Activated CD4-positive, alpha-beta T cell treated with anti-CD3 and anti-CD28 coated beads, Interleukin-2, amount 10 ng/mL, durations not matched to agents 24 days and 14 days (primary cell): ENCODE measurements around the gene EMID1. TPM values are rescaled to one million over a fixed set of nuclear protein-coding genes. Genes with fewer than 3 reads are reported as not detected.
"Not testable (repeated sequence)": the region's sequence is repeated elsewhere in the genome, so short reads cannot be mapped to it uniquely, and the experiment has no call there.

Source experiments
- DNase-seq: peaks from one replicate; pipeline ENCODE4 v3.0.0; 2022
- H3K27ac Mint-ChIP-seq: one replicate; pipeline ENCODE4 v1.8.0; 2022; ENCODE audit warnings: mild to moderate bottlenecking, mixed read lengths
- H3K27me3 Mint-ChIP-seq: one replicate; pipeline ENCODE4 v1.8.0; 2022; ENCODE audit warnings: mixed read lengths
- H3K36me3 Mint-ChIP-seq: one replicate; pipeline ENCODE4 v1.8.0; 2022; ENCODE audit warnings: low read depth, mild to moderate bottlenecking, mixed read lengths
- H3K4me1 Mint-ChIP-seq: one replicate; pipeline ENCODE4 v1.8.0; 2021; ENCODE audit warnings: mixed read lengths
- H3K4me3 Mint-ChIP-seq: one replicate; pipeline ENCODE4 v1.8.0; 2022; ENCODE audit warnings: mild to moderate bottlenecking, moderate library complexity, mixed read lengths
- H3K9me3 Mint-ChIP-seq: one replicate; pipeline ENCODE4 v1.8.0; 2021; ENCODE audit warnings: mixed read lengths
- intact Hi-C: fragments of 100-400 bp; cut with micrococcal nuclease; formaldehyde crosslinking; loops from one replicate; pipeline ENCODE4 v1.15.1; 2023
- total RNA-seq: library from RNA; stranded (reverse); gene quantifications from 2 replicates; pipeline ENCODE4 v1.2.3, GENCODE V29; 2022

The EMID1 gene
- total RNA-seq, 1 donor from 2014 or later: not detected

- Mint-ChIP-seq H3K9me3 (no peaks in the 10 kb centered on the region), H3K27me3 (peaks cover 32% of the 10 kb centered on the region), H3K27ac (no peak overlapping the region)
These were observed 5.4 kb downstream of the EMID1 start for GRCh38 chr22:29211066-29211465.

GRCh38 chr22:29211466-29211865, 5.8 kb downstream of the EMID1 start:
- Mint-ChIP-seq H3K36me3 (no peaks in the 10 kb centered on the region), H3K4me3 (no peak overlapping the region), H3K27ac (no peak overlapping the region), H3K27me3 (peaks cover 29% of the 10 kb centered on the region), H3K9me3 (no peaks in the 10 kb centered on the region), H3K4me1 (peaks cover under 1% of the 10 kb centered on the region)
- no peak for DNase-seq
- intact Hi-C loops: no loop called here

More at GRCh38 chr22:29211066-29211465, 5.4 kb downstream of the EMID1 start:
- Mint-ChIP-seq H3K4me3 (no peak overlapping the region), H3K4me1 (peaks cover 3% of the 10 kb centered on the region), H3K36me3 (no peaks in the 10 kb centered on the region)
- intact Hi-C loops: no loop called here
- DNase-seq: no peak

- H3K4me1 Mint-ChIP-seq: no peaks in the 10 kb centered on the region
- H3K27ac Mint-ChIP-seq: no peak overlapping the region
- H3K36me3 Mint-ChIP-seq: no peaks in the 10 kb centered on the region
- H3K9me3 Mint-ChIP-seq: no peaks in the 10 kb centered on the region
- no peak overlapping the region for H3K4me3 Mint-ChIP-seq
- intact Hi-C loops: no loop called here
- no peak for DNase-seq
- H3K27me3 Mint-ChIP-seq: peaks cover 16% of the 10 kb centered on the region
These were observed 7.0 kb downstream of the EMID1 start for GRCh38 chr22:29212743-29213142.

- H3K4me3 Mint-ChIP-seq: no peak overlapping the region
- H3K4me1 Mint-ChIP-seq: no peaks in the 10 kb centered on the region
- H3K27me3 Mint-ChIP-seq: peaks cover 11% of the 10 kb centered on the region
- H3K36me3 Mint-ChIP-seq: no peaks in the 10 kb centered on the region
- H3K9me3 Mint-ChIP-seq: no peaks in the 10 kb centered on the region
- H3K27ac Mint-ChIP-seq: no peak overlapping the region
- intact Hi-C loops: no loop called here
- DNase-seq: no peak
These were observed 7.8 kb downstream of the EMID1 start for GRCh38 chr22:29213493-29213892.

GRCh38 chr22:29214232-29214631, 8.5 kb downstream of the EMID1 start:
- H3K4me3 Mint-ChIP-seq: no peak overlapping the region
- no peaks in the 10 kb centered on the region for H3K9me3 Mint-ChIP-seq
- no peak for DNase-seq
- no peaks in the 10 kb centered on the region for H3K4me1 Mint-ChIP-seq
- H3K27ac Mint-ChIP-seq: no peak overlapping the region
- intact Hi-C loops: no loop called here
- H3K27me3 Mint-ChIP-seq: peaks cover 8% of the 10 kb centered on the region
- H3K36me3 Mint-ChIP-seq: no peaks in the 10 kb centered on the region

- no peak overlapping the region for H3K27ac Mint-ChIP-seq
- peaks cover 3% of the 10 kb centered on the region for H3K27me3 Mint-ChIP-seq
- no peak overlapping the region for H3K4me3 Mint-ChIP-seq
- no peaks in the 10 kb centered on the region for H3K36me3 Mint-ChIP-seq
- intact Hi-C loops: no loop called here
- no peaks in the 10 kb centered on the region for H3K9me3 Mint-ChIP-seq
- DNase-seq: no peak
- H3K4me1 Mint-ChIP-seq: no peaks in the 10 kb centered on the region
These were observed 9.5 kb downstream of the EMID1 start for GRCh38 chr22:29215012-29215860.

- Mint-ChIP-seq H3K4me3 (no peak overlapping the region), H3K9me3 (no peaks in the 10 kb centered on the region), H3K27ac (no peak overlapping the region), H3K4me1 (no peaks in the 10 kb centered on the region), H3K36me3 (no peaks in the 10 kb centered on the region), H3K27me3 (peaks cover 3% of the 10 kb centered on the region)
- intact Hi-C loops: no loop called here
- no peak for DNase-seq
These were observed 10.5 kb downstream of the EMID1 start for GRCh38 chr22:29216011-29216872.

GRCh38 chr22:29216873-29217666, 11.4 kb downstream of the EMID1 start:
- Mint-ChIP-seq H3K27me3 (peaks cover 3% of the 10 kb centered on the region), H3K4me3 (no peak overlapping the region), H3K27ac (no peak overlapping the region), H3K36me3 (no peaks in the 10 kb centered on the region), H3K4me1 (no peaks in the 10 kb centered on the region), H3K9me3 (no peaks in the 10 kb centered on the region)
- no peak for DNase-seq
- intact Hi-C loops: no loop called here

GRCh38 chr22:29217827-29218757, 12.4 kb downstream of the EMID1 start:
- intact Hi-C loops: no loop called here
- no peaks in the 10 kb centered on the region for H3K9me3 Mint-ChIP-seq
- no peak overlapping the region for H3K4me3 Mint-ChIP-seq
- H3K27me3 Mint-ChIP-seq: peaks cover 3% of the 10 kb centered on the region
- H3K4me1 Mint-ChIP-seq: no peaks in the 10 kb centered on the region
- H3K27ac Mint-ChIP-seq: no peak overlapping the region
- no peaks in the 10 kb centered on the region for H3K36me3 Mint-ChIP-seq
- no peak for DNase-seq

- Mint-ChIP-seq H3K4me1 (no peaks in the 10 kb centered on the region), H3K27ac (no peak overlapping the region), H3K9me3 (no peaks in the 10 kb centered on the region), H3K36me3 (no peaks in the 10 kb centered on the region), H3K4me3 (no peak overlapping the region), H3K27me3 (peaks cover 3% of the 10 kb centered on the region)
- DNase-seq: no peak
- intact Hi-C loops: no loop called here
These were observed 13.2 kb downstream of the EMID1 start for GRCh38 chr22:29218758-29219408.

- H3K4me3 Mint-ChIP-seq, H3K4me1 Mint-ChIP-seq, H3K27ac Mint-ChIP-seq, intact Hi-C loops, DNase-seq, H3K27me3 Mint-ChIP-seq, H3K9me3 Mint-ChIP-seq, H3K36me3 Mint-ChIP-seq: not testable (repeated sequence)
These were observed 13.7 kb downstream of the EMID1 start for GRCh38 chr22:29219409-29219782.

- intact Hi-C loops: no loop called here
- H3K27me3 Mint-ChIP-seq: no peaks in the 10 kb centered on the region
- H3K36me3 Mint-ChIP-seq: no peaks in the 10 kb centered on the region
- H3K4me1 Mint-ChIP-seq: no peaks in the 10 kb centered on the region
- no peaks in the 10 kb centered on the region for H3K9me3 Mint-ChIP-seq
- H3K27ac Mint-ChIP-seq: no peak overlapping the region
- H3K4me3 Mint-ChIP-seq: no peak overlapping the region
- DNase-seq: no peak
These were observed 14.4 kb downstream of the EMID1 start for GRCh38 chr22:29219881-29220670.
